LNCaP clone FGC (cell line): ENCODE results near the gene MAP3K12.

ENCODE experiments used
- DNase-seq: peaks from one replicate; pipeline ENCODE4 v3.0.0-alpha.2; 2011; ENCODE audit warnings: low read depth
- H3K4me3 ChIP-seq: 2 replicates; pipeline ENCODE4 v1.5.1; 2011; ENCODE audit warnings: mild to moderate bottlenecking, low read depth, low read length, control low read depth
- TF ChIP-seq, protein P1 (sequence below): IDR thresholded peaks from 2 replicates; pipeline ENCODE4 v1.5.1; 2012; ENCODE audit warnings: mild to moderate bottlenecking; ENCODE audit not compliant: control insufficient read depth, insufficient read depth; ENCODE audit errors: extremely low read depth

The MAP3K12 gene

GRCh38 chr12:53508534-53509170, 9.4 kb upstream of the MAP3K12 start:
- TF ChIP-seq, protein P1, sequence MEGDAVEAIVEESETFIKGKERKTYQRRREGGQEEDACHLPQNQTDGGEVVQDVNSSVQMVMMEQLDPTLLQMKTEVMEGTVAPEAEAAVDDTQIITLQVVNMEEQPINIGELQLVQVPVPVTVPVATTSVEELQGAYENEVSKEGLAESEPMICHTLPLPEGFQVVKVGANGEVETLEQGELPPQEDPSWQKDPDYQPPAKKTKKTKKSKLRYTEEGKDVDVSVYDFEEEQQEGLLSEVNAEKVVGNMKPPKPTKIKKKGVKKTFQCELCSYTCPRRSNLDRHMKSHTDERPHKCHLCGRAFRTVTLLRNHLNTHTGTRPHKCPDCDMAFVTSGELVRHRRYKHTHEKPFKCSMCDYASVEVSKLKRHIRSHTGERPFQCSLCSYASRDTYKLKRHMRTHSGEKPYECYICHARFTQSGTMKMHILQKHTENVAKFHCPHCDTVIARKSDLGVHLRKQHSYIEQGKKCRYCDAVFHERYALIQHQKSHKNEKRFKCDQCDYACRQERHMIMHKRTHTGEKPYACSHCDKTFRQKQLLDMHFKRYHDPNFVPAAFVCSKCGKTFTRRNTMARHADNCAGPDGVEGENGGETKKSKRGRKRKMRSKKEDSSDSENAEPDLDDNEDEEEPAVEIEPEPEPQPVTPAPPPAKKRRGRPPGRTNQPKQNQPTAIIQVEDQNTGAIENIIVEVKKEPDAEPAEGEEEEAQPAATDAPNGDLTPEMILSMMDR, result peak; percentile 99
- H3K4me3 ChIP-seq, result no peak overlapping the region
- DNase-seq, result no peak

DNA sequence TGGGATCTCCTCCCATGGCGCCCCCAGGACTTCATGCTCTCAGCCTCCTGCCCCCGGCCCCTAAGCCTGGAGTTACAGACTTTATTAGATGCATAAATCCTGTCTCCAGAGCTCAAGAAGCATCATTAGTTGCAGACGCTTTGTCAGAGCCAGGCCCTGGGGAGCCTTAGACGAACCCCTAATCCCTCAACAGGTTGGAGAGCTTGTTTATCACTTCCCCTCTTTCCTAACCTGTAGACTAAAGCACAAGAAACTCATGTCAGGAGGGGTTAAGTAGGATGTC, 8.3 kb upstream of the MAP3K12 start:
- no peak for DNase-seq
- TF ChIP-seq, protein P1, result no peak
- H3K4me3 ChIP-seq, result no peak overlapping the region

- H3K4me3 ChIP-seq, result no peak within 1 kb of the TSS
- DNase-seq, result no peak
- TF ChIP-seq, protein P1, result no peak
Observed at GRCh38 chr12:53506881-53507602, 7.8 kb upstream of the MAP3K12 start, which contains the start of gene NPFF. TSS of gene NPFF (minus strand) at chr12:53507484. CDS start at chr12:53507474, 10 bp downstream.

GRCh38 chr12:53506450-53506785, 7.2 kb upstream of the MAP3K12 start:
- H3K4me3 ChIP-seq, result no peak overlapping the region
- TF ChIP-seq, protein P1, result no peak
- DNase-seq, result no peak

GRCh38 chr12:53505555-53506449, 6.5 kb upstream of the MAP3K12 start:
- no peak for DNase-seq
- TF ChIP-seq, protein P1, result no peak
- no peak overlapping the region for H3K4me3 ChIP-seq

GRCh38 chr12:53505086-53505485, 5.8 kb upstream of the MAP3K12 start:
- DNase-seq, result no peak
- TF ChIP-seq, protein P1, result no peak
- H3K4me3 ChIP-seq, result no peak overlapping the region
